Left ventricle myocardium inferior (tissue), 1 donor: Measurements from ENCODE around the gene CELF4. TPM values are rescaled to one million over a fixed set of nuclear protein-coding genes. Genes with fewer than 3 reads are reported as not detected.

ENCODE experiments used
- DNase-seq: peaks from one replicate; pipeline ENCODE4 v3.0.0-alpha.2; 2020
- H3K27ac ChIP-seq: fragments of 200-600 bp; replicated peaks from 2 replicates; pipeline ENCODE4 v1.8.0; 2021
- H3K27me3 ChIP-seq: fragments of 200-600 bp; 2 replicates; pipeline ENCODE4 v1.8.0; 2021; ENCODE audit warnings: low read depth
- H3K36me3 ChIP-seq: fragments of 200-600 bp; 2 replicates; pipeline ENCODE4 v1.8.0; 2021
- H3K4me1 ChIP-seq: fragments of 200-600 bp; 2 replicates; pipeline ENCODE4 v1.8.0; 2021
- H3K4me3 ChIP-seq: fragments of 200-600 bp; 2 replicates; pipeline ENCODE4 v1.8.0; 2021; ENCODE audit warnings: mild to moderate bottlenecking, moderate library complexity
- H3K9me3 ChIP-seq: fragments of 200-600 bp; replicated peaks from 2 replicates; pipeline ENCODE4 v1.8.0; 2021
- intact Hi-C: fragments of 100-400 bp; cut with micrococcal nuclease; formaldehyde crosslinking; loops from one replicate; pipeline ENCODE4 v1.11.0; 2022
- total RNA-seq: library from RNA; stranded (reverse); fragmentation: NEBNext Ultra II Directional; extraction: Animal tissue kit (Norgen Biotek cat#: 25700); gene quantifications from one replicate; pipeline ENCODE4 v1.2.1, GENCODE V29; 2021
- TF ChIP-seq, protein P1 (sequence below): fragments of 200-600 bp; IDR thresholded peaks from 2 replicates; pipeline ENCODE4 v1.8.0; 2021; ENCODE audit warnings: antibody characterized with exemption, mild to moderate bottlenecking, borderline replicate concordance
- donor health status: DM: no; HTN: yes; CAD: no; lungs with severe emphysema.

The CELF4 gene
- total RNA-seq, 1 donor from 2014 or later: 0.60 TPM

GRCh38 chr18:37519510-37520135 lies 46.0 kb downstream of the CELF4 start:
- H3K36me3 ChIP-seq: no peaks in the 10 kb centered on the region
- H3K9me3 ChIP-seq: no peaks in the 10 kb centered on the region
- H3K27me3 ChIP-seq: peaks cover 95% of the 10 kb centered on the region
- no peak overlapping the region for H3K4me3 ChIP-seq
- no peak for DNase-seq
- H3K4me1 ChIP-seq: peaks cover 3% of the 10 kb centered on the region
- intact Hi-C loops: no loop called here
- no peak overlapping the region for H3K27ac ChIP-seq
- TF ChIP-seq, protein P1, sequence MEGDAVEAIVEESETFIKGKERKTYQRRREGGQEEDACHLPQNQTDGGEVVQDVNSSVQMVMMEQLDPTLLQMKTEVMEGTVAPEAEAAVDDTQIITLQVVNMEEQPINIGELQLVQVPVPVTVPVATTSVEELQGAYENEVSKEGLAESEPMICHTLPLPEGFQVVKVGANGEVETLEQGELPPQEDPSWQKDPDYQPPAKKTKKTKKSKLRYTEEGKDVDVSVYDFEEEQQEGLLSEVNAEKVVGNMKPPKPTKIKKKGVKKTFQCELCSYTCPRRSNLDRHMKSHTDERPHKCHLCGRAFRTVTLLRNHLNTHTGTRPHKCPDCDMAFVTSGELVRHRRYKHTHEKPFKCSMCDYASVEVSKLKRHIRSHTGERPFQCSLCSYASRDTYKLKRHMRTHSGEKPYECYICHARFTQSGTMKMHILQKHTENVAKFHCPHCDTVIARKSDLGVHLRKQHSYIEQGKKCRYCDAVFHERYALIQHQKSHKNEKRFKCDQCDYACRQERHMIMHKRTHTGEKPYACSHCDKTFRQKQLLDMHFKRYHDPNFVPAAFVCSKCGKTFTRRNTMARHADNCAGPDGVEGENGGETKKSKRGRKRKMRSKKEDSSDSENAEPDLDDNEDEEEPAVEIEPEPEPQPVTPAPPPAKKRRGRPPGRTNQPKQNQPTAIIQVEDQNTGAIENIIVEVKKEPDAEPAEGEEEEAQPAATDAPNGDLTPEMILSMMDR: no peak

- no peak for DNase-seq
- intact Hi-C loops: no loop called here
These were observed 49.2 kb downstream of the CELF4 start for GRCh38 chr18:37516361-37516853.

DNA sequence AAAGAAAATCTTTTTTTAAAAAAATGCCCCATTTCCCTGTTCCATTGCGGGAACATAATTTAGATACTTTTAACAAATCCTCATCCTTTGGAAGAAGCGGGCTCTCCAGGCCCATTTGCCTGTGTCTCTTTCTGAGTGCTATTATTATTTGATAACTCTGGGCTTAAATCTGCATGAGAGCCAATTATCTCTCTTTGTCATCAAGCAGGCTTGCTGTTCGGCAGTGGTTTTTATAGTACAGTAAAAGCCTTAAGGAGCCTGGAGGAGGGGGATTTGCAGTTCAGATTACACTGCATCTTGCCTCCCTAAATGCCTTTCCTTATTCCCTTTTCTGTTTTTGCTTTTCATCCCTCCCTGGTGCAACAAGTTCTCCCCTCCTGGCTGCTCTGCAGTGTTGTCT lies 50.6 kb downstream of the CELF4 start:
- intact Hi-C loops: no loop called here
- H3K36me3 ChIP-seq: no peaks in the 10 kb centered on the region
- TF ChIP-seq, protein P1: no peak

More at GRCh38 chr18:37516361-37516853, 49.2 kb downstream of the CELF4 start:
- Histone ChIP-seq H3K27me3 (peaks cover 86% of the 10 kb centered on the region), H3K27ac (no peak overlapping the region), H3K4me3 (no peak overlapping the region), H3K9me3 (no peaks in the 10 kb centered on the region), H3K4me1 (no peaks in the 10 kb centered on the region), H3K36me3 (no peaks in the 10 kb centered on the region)
- TF ChIP-seq, protein P1: no peak

DNA sequence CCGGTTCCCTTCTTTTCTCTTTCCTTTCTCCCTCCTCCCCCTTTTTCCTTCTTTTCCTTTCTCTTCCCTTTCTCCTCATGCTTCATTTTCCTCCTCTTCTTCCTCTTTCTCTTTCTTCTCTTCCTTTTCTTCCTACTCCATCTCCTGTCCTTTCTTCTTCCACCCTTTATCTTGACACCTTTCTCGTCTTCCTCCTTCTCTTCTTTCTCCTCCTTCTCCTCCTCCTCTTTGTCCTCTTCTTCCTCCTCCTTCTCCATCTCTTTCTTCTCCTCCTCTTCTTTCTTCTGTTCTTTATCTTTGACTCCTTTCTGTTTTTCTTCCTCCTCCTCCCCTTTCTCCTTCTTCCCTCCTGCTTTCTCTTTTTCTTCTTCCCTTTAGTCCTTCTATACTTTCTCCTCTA lies 53.2 kb downstream of the CELF4 start:
- DNase-seq: no peak
- Histone ChIP-seq H3K4me1 (no peaks in the 10 kb centered on the region), H3K36me3 (no peaks in the 10 kb centered on the region), H3K27me3 (peaks cover 76% of the 10 kb centered on the region), H3K4me3 (no peak overlapping the region), H3K27ac (no peak overlapping the region), H3K9me3 (peaks cover 16% of the 10 kb centered on the region)
- intact Hi-C loops: no loop called here
- TF ChIP-seq, protein P1: no peak

More for the DNA sequence above, 50.6 kb downstream of the CELF4 start:
- no peak for DNase-seq
- peaks cover 88% of the 10 kb centered on the region for H3K27me3 ChIP-seq
- no peaks in the 10 kb centered on the region for H3K4me1 ChIP-seq
- no peak overlapping the region for H3K27ac ChIP-seq
- H3K4me3 ChIP-seq: no peak overlapping the region
- H3K9me3 ChIP-seq: peaks cover 7% of the 10 kb centered on the region

- H3K4me1 ChIP-seq: no peaks in the 10 kb centered on the region
- no peaks in the 10 kb centered on the region for H3K36me3 ChIP-seq
- peaks cover 70% of the 10 kb centered on the region for H3K27me3 ChIP-seq
- intact Hi-C loops: no loop called here
- TF ChIP-seq, protein P1: no peak
- H3K4me3 ChIP-seq: no peak overlapping the region
- H3K9me3 ChIP-seq: peaks cover 16% of the 10 kb centered on the region
- no peak overlapping the region for H3K27ac ChIP-seq
- no peak for DNase-seq
These were observed 53.8 kb downstream of the CELF4 start for GRCh38 chr18:37511721-37512298.
